ENCODE measurements around the gene PCDHA9. TPM values are rescaled to one million over a fixed set of nuclear protein-coding genes. Genes with fewer than 3 reads are reported as not detected.

The PCDHA9 gene
- total RNA-seq, 1 donor = 0.36 TPM

GRCh38 chr5:140855772-140856674 is 7.8 kb downstream of the PCDHA9 start, which contains the start of gene PCDHA10:
Gene PCDHA10, plus strand, starts transcription at chr5:140855897. Its CDS starts 152 bp downstream, at chr5:140856049.
- Histone ChIP-seq H4K20me1 (ENCODE audit: insufficient read depth, low read length) (no peaks in the 10 kb centered on the region), H3K27ac (ENCODE audit: low read depth, low read length) (no peak within 1 kb of the TSS), H3K36me3 (ENCODE audit: insufficient read depth, low read length) (no peaks in the 10 kb centered on the region), H2AFZ (ENCODE audit: low read length) (no peak within 1 kb of the TSS), H3K4me2 (ENCODE audit: insufficient read depth, low read length) (no peak within 1 kb of the TSS), H3K4me1 (ENCODE audit: insufficient read depth, low read length) (no peaks in the 10 kb centered on the region), H3K4me3 (ENCODE audit: insufficient read depth, low read length) (no peak within 1 kb of the TSS), H3K79me2 (ENCODE audit: insufficient read depth, low read length) (no peaks in the 10 kb centered on the region), H3K27me3 (ENCODE audit: insufficient read depth, low read length) (no peaks in the 10 kb centered on the region), H3K9me3 (ENCODE audit: low read depth, low read length) (no peaks in the 10 kb centered on the region)
- TF ChIP-seq, protein P1, sequence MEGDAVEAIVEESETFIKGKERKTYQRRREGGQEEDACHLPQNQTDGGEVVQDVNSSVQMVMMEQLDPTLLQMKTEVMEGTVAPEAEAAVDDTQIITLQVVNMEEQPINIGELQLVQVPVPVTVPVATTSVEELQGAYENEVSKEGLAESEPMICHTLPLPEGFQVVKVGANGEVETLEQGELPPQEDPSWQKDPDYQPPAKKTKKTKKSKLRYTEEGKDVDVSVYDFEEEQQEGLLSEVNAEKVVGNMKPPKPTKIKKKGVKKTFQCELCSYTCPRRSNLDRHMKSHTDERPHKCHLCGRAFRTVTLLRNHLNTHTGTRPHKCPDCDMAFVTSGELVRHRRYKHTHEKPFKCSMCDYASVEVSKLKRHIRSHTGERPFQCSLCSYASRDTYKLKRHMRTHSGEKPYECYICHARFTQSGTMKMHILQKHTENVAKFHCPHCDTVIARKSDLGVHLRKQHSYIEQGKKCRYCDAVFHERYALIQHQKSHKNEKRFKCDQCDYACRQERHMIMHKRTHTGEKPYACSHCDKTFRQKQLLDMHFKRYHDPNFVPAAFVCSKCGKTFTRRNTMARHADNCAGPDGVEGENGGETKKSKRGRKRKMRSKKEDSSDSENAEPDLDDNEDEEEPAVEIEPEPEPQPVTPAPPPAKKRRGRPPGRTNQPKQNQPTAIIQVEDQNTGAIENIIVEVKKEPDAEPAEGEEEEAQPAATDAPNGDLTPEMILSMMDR (IDR thresholded peaks at IDR 0.05; ENCODE audit: extremely low read depth, low read depth, low read length) = peak; percentile 5
- no peak for DNase-seq (ENCODE audit: insufficient read length, low spot score, missing footprints)

GRCh38 chr5:140857177-140857986 is 9.2 kb downstream of the PCDHA9 start:
- Histone ChIP-seq H3K4me1 (ENCODE audit: insufficient read depth, low read length) (no peaks in the 10 kb centered on the region), H3K27ac (ENCODE audit: low read depth, low read length) (no peak overlapping the region), H3K4me2 (ENCODE audit: insufficient read depth, low read length) (no peak overlapping the region), H4K20me1 (ENCODE audit: insufficient read depth, low read length) (no peaks in the 10 kb centered on the region), H3K9me3 (ENCODE audit: low read depth, low read length) (no peaks in the 10 kb centered on the region), H3K79me2 (ENCODE audit: insufficient read depth, low read length) (no peaks in the 10 kb centered on the region), H3K27me3 (ENCODE audit: insufficient read depth, low read length) (no peaks in the 10 kb centered on the region), H3K4me3 (ENCODE audit: insufficient read depth, low read length) (no peak overlapping the region), H2AFZ (ENCODE audit: low read length) (no peak overlapping the region), H3K36me3 (ENCODE audit: insufficient read depth, low read length) (no peaks in the 10 kb centered on the region)
- TF ChIP-seq, protein P1 (IDR thresholded peaks at IDR 0.05; ENCODE audit: extremely low read depth, low read depth, low read length) = no peak
- no peak for DNase-seq (ENCODE audit: insufficient read length, low spot score, missing footprints)

DNA sequence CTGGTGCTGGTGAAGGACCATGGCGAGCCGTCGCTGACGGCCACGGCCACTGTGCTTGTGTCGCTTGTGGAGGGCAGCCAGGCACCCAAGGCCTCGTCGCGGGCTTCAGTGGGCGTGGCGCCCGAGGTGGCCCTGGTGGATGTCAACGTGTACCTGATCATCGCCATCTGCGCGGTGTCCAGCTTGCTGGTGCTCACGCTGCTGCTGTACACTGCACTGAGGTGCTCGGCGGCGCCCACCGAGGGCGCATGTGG is 9.7 kb downstream of the PCDHA9 start:
- no peak for DNase-seq (ENCODE audit: insufficient read length, low spot score, missing footprints)
- H3K27me3 ChIP-seq (ENCODE audit: insufficient read depth, low read length) = no peaks in the 10 kb centered on the region
- TF ChIP-seq, protein P1 (IDR thresholded peaks at IDR 0.05; ENCODE audit: extremely low read depth, low read depth, low read length) = no peak
- H4K20me1 ChIP-seq (ENCODE audit: insufficient read depth, low read length) = no peaks in the 10 kb centered on the region
- no peak overlapping the region for H2AFZ ChIP-seq (ENCODE audit: low read length)
- no peak overlapping the region for H3K4me3 ChIP-seq (ENCODE audit: insufficient read depth, low read length)
- H3K36me3 ChIP-seq (ENCODE audit: insufficient read depth, low read length) = no peaks in the 10 kb centered on the region
- no peaks in the 10 kb centered on the region for H3K4me1 ChIP-seq (ENCODE audit: insufficient read depth, low read length)
- no peak overlapping the region for H3K27ac ChIP-seq (ENCODE audit: low read depth, low read length)
- no peak overlapping the region for H3K4me2 ChIP-seq (ENCODE audit: insufficient read depth, low read length)
- no peaks in the 10 kb centered on the region for H3K9me3 ChIP-seq (ENCODE audit: low read depth, low read length)
- H3K79me2 ChIP-seq (ENCODE audit: insufficient read depth, low read length) = no peaks in the 10 kb centered on the region

All from osteoblast (primary cell).